Aortic smooth muscle cell (primary cell): ENCODE measurements around the gene INSIG2. TPM values are rescaled to one million over a fixed set of nuclear protein-coding genes. Genes with fewer than 3 reads are reported as not detected.

Experiments used
- total RNA-seq: library from RNA; depleted of rRNA; stranded (reverse); fragments of >200 nt; gene quantifications from 2 replicates; pipeline ENCODE4 v1.2.3, GENCODE V29; 2014

The INSIG2 gene
- 9.1 and 14.2 TPM in 2 replicates for total RNA-seq

GRCh38 chr2:118088051-118089024, at the start of gene INSIG2:
Gene INSIG2 (plus strand): TSS chr2:118088471. CDS start chr2:118096557, 8,086 bp downstream.

Other genes with a start within 250 kb of the INSIG2 start
- gene CCDC93, start 74.4 kb upstream of the INSIG2 start, total RNA-seq, result 25.7 and 28.5 TPM in 2 replicates